Right lung (tissue), 5 donors: Measurements from ENCODE around the gene IL1RAP. TPM values are rescaled to one million over a fixed set of nuclear protein-coding genes. Genes with fewer than 3 reads are reported as not detected.
A peak's percentile ranks its signal among the peaks of the same experiment; 100 is the strongest.
"Not testable (repeated sequence)": the region's sequence is repeated elsewhere in the genome, so short reads cannot be mapped to it uniquely, and the experiment has no call there.

Experiments
- DNase-seq, 2 donors: peaks; one replicate each; pipeline ENCODE4 v3.0.0-alpha.2; 2013
- polyA plus RNA-seq, 5 donors: library from polyadenylated mRNA; unstranded; fragments of 120-200 nt; gene quantifications; one replicate each; pipeline versions ENCODE4 v1.2.1 to v1.2.3, GENCODE V29; 2013; ENCODE audit warnings: inconsistent platforms in 1 of 5, low replicate concordance in 1 of 5; ENCODE audit not compliant: insufficient read length in 5 of 5, insufficient read depth in 1 of 5

Gene IL1RAP
- polyA plus RNA-seq, 5 donors: 15.6 to 28.6 (median 21.2) TPM

DNA sequence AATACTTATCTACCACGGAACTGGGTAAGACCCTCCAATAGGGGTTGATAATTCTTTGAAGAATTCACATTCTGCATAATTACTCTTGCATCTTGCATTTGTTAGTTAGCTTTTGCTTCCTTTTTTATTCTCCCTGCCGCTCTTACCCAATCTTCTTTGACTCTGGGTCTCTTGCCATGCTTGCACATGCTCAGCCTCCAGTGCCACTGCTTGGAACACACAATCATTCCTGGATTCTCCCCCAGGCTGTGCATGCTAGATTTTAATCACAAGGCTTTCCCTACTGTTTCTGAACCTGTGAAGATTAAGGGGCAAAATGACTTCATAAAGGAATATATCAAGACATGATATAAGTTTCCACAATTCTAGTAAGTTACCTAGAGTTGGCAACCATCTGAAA, 133.1 kb downstream of the IL1RAP start:
- no peak for DNase-seq

DNA sequence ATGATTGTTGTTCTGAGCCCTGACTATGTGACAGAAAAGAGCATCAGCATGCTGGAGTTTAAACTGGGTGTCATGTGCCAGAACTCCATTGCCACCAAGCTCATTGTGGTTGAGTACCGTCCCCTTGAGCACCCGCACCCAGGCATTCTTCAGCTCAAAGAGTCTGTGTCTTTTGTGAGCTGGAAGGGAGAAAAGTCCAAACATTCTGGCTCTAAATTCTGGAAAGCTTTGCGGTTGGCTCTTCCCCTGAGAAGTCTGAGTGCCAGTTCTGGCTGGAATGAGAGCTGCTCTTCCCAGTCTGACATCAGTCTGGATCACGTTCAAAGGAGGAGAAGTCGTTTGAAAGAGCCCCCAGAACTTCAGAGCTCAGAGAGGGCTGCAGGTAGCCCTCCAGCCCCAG, 142.0 kb downstream of the IL1RAP start:
- no peak for DNase-seq

DNA sequence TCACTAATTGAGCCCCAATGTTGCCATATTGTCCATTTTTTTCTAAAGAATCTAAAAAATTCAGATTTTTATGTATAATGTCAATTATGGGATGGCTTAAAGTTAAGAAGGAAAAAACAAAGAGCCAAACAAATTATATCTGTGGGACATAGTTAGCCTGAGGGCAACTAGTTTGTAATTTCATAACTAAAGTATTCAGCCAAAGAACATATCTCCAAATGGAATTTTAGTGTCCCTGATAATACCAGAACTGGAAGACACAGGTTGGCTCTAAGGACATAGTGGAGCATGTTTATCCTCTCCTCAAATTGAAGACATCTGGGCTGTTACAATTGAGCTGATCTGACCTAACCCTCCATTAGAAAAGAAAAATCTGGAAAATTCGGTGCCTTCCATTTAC, 144.2 kb downstream of the IL1RAP start:
- no peak for DNase-seq

DNA sequence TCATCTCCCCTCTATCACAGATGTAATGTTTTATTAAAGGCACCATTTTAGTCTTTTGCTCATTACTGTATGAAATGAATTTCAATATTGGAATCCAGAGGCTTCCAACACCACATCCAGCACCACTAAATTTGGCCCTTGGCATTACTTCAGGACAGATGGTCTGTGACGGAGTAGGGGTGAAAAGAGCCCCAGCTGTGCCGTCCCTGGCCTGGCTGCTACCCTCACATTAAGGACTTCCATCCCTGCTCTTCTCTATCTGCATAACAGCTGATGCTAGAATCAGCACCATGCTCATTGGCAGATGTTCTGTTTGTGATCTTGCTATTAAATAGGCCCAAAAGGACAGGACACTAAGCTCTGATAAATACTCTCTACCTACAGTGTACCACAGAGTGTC, 152.9 kb downstream of the IL1RAP start:
- DNase-seq: no peak

DNA sequence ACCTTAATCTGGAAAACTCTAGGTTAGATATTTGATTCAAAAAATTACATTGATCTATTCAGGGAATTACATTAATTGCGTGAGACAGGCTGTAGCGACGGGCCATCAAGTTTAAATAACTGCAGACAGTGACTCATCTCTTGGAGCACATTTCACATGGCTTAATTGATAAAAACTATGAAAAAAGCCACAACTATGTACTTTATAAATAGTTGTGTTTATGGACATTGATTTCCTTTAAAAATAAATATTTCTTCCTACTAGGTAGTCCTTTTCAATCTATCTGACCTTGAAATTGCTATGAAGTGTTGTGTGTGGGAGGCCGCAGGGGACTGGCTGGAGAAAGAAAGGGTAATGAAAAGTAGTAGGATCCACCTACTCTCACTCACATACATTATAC, 157.8 kb downstream of the IL1RAP start:
- no peak for DNase-seq

DNA sequence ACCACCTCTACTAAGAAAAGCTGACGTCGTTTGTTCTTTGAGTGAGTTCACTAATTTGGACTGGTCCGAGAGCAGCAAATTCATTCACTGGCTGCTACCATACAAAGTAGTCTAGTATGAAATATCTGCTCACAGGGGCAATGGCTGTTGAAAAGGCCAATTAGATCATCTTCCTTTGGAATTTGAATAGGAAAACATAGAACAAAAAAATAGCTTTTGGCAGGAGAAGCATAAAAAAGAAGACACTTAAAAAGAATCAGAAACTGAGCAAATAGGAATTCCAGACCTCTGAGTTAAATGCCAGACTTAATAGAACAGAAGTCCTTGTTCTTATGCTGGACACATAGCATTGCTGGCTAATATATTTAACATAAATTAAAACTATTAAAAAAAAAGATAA, 159.3 kb downstream of the IL1RAP start:
- no peak for DNase-seq

DNA sequence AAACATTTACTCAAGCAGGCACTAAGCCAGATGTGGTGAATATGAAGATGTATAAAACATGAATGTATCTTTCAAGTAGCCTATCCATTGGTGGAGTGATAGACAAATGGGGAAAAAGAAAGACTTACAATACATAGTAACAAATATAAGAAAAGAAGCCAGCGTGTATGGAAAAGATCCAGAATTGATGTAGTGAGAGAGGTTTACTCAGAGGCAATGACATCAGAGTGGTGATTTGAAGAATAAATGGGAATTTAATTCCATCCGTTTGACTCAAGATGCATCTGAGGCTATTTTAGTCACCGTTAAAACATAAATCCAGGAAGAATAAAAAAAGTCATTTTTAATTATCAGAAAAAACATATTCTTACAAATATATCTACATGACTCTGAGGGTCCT, 162.6 kb downstream of the IL1RAP start:
- no peak for DNase-seq

DNA sequence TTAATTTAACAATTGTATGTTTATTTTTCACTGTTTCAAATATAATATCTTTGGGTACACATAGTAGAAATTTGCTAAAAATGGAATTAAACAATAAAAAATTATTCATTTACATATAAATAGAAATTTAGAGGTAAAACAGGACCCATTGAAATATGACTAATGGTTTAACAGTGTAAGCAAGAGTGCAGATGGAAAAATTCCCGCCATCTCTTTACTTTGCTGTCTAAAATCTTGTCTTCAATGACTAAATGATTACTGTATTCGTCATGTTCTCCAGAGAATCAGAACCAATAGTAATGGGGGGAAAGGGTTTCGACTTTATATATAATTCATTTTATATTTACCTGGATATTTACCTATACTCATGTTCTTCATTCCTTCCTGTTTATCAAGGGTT, 163.1 kb downstream of the IL1RAP start:
- no peak for DNase-seq

DNA sequence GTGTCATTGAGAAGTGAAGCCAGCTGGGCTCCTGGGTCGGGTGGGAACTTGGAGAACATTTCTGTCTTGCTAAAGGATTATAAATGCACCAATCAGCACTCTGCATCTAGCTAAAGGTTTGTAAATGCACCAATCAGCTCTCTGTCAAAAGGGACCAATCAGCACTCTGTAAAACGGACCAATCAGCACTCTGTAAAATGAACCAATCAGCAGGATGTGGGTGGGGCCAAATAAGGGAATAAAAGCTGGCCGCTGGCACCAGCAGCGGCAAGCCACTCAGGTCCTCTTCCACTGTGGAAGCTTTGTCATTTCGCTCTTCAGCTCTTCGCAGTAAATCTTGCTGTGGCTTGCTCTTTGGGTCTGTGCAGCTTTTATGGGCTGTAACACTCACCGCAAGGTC, 164.0 kb downstream of the IL1RAP start:
- DNase-seq: not testable (repeated sequence)

DNA sequence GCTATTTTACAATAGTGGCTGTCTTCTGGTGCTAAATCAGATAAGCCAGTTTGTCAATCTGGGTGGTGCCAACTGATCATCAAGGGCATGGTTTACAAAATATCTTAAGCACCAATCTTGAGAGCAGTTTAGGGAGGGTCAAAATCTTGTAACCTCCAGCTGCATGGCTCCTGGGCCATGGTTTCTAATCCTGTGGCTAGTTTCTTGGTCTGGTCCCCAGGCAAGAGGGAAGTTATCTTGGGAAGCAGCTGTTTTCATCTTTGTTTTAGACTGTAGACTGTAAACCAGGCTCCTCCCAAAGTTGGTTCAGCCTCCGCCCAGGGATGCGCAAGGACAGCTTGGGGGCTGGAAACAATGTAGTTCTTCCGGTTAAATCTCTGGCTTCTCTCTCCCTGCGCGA, 166.8 kb downstream of the IL1RAP start:
- DNase-seq: no peak

DNA sequence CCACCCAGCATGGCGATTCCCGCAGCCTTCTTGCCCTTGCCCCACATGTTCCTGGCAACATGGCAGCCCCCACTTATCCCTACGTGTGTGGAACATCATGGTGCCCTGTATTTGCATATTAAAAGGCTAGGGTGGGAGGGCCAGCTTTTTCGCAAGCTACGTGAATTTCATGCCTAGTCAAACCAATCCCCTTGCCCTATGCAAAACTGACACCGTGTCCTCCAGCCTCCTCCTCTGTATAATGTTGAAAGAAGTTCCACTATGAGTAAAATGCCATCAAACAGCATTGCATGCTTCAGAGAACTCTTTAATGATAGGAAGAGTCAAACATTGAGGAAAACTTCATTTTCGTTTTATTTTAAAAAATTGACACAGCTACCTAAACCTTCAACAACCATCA, 170.9 kb downstream of the IL1RAP start:
- DNase-seq: no peak

DNA sequence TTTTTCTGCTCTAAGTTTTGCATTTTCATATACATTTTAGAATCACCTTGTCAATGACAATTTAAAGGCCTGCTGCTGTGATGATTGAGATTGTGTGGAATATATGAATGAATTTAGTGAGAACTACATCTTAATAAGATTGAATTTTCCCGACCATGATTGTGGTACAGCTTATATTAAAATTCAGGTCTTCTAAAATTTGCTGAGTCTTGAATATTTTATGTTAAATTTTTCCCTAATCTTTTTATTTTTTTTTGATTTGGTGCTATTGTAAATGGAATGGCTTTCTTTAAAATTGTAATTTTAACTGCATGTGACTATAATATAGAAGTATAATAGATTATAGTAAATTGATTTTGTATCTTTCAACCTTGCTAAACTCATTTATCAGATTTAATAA, 172.1 kb downstream of the IL1RAP start:
- DNase-seq: no peak

DNA sequence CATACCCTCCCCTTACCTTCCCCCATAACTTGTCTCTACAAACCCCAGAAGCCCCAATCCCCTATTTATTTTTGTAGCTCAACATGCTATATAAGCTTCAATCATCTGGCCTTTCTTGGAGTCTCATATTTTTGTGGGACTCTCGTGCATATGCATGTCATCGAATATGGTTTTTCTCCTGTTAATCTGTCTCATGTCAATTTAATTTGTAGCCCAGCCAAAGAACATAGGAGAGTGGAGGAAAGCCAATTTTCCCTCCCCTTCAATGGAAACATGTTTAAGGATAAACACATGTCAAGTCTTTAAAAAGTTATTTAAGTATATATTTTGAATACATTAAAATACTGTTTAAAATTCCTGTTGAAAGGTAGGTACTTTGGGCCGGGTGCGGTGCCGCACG, 176.4 kb downstream of the IL1RAP start:
- DNase-seq: no peak

DNA sequence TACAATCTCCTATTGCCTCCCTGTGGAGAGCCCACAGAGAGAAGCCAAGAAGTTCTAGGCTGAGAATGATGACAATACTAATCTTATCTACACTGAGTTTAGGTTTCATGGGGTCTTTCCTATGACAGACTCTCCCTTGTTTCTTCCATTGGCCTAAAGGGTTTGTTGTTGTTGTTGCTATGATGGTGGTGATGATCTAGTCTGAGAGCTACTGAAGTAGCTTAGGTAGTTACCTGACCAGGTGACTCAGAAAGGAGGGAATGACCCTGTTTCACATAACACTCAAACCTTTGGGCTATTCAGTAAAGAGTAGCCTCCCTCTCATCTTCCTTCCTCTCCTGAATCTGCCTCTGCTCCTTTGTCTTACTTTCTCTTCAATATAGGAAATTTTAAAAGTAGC, 178.4 kb downstream of the IL1RAP start:
- DNase-seq: no peak

DNA sequence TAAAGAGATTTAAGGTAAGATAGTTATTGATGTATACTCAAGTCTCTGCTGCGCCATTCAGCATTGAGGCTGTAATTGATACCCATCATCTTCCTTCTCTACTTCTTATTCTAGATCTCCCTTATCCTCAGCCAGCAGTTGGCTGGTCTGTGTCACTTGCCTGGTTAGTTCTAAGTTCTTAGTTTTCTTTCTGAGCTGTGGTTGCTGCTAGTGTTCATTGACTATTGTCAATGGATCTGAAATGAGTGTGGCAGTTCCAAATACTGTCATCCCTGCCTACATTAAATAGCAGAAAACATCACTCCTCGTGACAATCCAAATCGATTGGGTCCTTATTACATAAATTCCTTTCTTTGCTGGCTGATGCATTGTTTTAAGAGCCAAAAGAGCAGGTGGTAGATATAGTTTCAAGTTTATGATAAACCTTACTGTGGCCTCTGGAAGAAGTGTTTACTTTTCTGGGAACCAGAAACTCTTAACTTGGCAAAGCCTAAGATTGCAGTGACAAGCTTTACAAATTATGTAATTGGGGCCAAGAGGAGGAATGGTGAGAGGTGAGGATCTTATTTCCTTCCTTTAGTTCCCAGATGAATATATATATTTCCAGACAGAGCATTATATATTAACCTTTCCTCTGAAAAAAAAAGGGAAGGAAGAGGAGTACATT, 180.6 kb downstream of the IL1RAP start:
- DNase-seq: peak in 1 of 2 donors; percentile 25

DNA sequence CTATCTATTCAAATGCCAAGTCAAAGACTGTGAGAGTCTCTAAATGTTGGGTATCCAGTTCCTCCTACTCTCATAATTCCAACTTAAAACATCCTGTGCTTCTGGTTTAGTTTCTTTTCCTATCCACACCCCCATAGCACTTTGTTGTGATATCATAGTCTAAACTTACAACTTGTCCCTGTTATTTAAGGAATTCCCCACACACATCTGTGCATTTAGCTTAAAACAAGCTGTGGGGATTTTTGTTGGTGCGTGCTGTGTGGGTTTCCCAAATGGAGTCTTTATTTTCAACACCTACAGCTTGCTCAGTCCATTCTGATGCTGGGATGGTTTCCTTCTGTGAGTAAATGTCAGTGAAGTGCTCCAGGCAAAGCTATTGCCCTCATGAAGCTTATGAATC, 181.3 kb downstream of the IL1RAP start:
- no peak for DNase-seq

DNA sequence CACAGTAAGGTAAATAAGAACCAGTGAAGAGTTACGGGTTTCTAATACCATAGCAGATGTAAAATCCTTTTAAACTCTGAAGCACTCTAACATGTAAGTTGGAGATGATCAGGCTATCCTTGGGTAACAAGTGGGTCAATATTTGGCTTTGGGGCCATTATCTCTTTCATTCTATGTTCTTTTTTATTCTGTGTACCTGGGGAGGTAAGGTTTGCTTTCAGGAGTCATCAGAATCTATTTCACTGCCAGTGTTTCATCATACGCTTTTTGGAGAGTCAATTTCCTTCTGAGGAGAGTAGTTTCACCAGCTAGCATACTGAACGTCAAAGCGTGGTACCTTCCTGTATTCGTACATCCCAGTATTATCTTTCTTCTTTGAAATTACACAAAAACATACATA, 182.1 kb downstream of the IL1RAP start:
- DNase-seq: no peak

DNA sequence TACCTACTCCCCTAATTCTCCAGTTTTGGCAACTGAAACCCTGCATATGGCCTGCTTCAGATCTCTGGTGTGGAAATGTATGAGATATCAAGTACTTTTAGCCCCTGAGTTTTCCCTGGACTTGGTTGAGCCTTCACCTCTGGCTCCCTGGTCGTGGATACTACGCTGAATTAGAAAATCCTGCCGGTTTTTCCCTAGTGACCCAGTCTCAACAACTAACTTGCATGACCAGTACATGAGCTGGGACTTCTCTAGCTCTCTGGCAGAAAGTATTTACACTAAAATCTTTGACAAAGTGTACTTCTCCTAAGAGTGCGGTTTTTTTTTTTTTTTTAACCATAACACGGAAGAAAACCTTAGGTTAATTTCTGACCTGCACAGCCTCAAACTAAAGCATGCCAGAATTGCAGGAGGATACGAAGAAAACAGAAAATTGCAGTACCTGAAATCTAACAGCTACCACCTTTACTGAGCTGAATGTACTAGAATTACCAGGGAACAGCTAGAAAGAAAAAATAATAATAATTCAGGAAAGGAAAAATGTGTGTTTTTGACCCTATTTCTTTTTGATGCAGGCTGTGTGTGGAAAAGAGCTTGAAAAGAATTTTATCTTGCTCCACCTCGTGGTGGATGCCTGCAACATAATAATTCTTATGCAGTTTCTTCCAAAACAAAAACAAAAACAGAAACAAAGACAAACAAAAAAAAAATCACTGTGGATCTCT, 183.1 kb downstream of the IL1RAP start:
- no peak for DNase-seq

DNA sequence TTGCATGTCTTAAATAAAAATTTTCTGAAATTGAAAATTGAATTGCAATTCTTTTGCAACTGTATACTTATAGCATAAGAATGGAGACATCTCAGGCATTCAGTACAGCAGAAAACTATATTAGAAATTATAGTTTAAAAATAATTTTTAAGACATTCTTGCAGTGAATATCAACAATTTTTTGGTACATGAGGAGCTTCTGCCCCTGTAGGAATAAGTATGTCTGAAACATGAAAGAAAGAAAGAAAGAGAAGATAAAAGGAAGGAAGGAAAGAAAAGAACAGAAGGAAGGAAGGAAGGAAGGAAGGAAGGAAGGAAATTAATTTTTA, 183.6 kb downstream of the IL1RAP start:
- no peak for DNase-seq

DNA sequence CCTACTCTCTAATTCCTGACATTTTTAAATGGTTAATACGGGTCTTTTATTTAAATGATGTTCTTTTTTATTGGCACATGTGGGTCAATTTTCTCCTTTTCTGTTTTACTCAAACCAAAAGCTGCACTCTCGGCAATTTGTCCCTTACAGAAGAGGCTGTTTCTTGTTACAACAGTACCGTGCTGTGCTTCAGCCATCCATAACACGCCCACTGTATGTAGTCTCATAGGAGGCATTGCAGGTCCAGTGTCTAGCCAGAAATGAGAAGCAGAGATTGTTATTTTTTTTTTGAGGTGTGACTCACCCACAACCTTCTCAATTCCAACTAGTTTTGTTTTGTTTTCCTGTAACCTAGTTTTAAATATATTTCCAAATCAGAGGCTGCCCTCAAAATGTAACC, 184.0 kb downstream of the IL1RAP start:
- no peak for DNase-seq

DNA sequence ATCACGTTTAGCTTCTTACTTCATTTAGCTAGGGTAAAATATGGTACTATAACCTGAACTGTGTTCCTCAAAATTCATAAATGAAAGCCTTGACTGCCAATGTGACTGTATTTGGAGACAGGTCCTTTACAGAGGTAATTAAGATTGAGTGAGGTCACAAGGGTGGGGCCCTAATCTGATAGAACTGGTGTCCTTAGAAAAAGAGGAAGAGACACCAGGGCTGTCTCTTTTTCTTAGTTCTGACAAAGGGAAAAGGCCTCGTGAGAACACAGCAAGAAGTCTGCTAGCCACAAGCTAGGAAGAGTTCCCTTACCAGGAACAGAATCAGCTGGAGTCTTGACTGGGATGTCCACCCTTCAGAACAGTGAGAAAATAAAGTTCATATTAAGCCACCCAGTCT, 185.9 kb downstream of the IL1RAP start:
- DNase-seq: no peak

DNA sequence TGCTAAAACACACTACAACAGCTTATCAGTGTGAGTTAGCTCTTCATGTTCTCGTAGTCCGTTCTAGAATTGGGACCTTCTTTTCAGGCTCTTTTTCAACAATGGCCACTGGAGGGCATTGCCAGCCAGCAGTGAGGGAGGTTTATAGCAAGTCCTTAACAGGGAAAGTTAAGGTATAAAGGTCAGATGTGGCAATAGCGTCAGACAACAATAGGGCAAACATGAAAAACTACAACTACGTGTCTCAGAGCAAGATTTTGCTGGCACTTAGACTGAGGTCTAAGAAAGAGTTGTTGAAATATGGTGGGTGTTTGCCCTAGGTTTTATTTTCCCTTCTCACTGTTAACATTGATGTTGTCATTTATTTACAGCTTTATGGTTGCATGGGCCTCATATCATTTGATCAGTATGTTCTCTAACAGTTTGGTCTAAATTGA, 187.2 kb downstream of the IL1RAP start:
- DNase-seq: no peak

DNA sequence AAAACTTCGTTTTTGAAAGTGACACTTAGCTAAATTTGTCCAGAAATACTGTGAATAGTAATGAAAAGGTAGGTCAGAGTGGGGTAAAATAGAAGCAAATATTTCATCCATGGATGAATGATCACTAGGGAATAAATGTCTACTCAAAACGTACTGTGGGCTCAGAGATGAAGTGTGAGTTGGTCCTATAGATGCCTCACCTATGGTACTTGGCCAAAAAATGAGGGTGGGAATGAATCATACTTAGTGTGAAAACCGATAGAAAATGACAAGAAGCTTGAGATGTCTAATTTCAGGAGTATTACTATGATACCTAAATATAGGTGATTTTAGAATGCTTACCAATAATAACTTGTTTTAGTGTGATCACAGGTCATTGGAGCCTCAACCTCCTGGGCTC, 192.7 kb downstream of the IL1RAP start:
- no peak for DNase-seq
